Neural cell (in vitro differentiated cells): ENCODE results near the gene SRD5A2. TPM values are rescaled to one million over a fixed set of nuclear protein-coding genes. Genes with fewer than 3 reads are reported as not detected.

ENCODE experiments used
- H2AFZ ChIP-seq: fragments of 200-600, 300-800 bp; sonication (generic), shearing (Covaris generic); 2 replicates; pipeline ENCODE4 v1.6.0; 2014; ENCODE audit warnings: low read depth, mild to moderate bottlenecking, antibody characterized with exemption, low read length, moderate library complexity
- H3F3A ChIP-seq: fragments of 200-600 bp; shearing (Covaris generic); 2 replicates; pipeline ENCODE4 v1.6.1; 2016; ENCODE audit warnings: mild to moderate bottlenecking, moderate library complexity, mixed read lengths, antibody characterized with exemption, low read length; ENCODE audit not compliant: insufficient read depth, poor library complexity, severe bottlenecking
- H3K27ac ChIP-seq: fragments of 200-600, 300-800 bp; sonication (generic), shearing (Covaris generic); 2 replicates; pipeline ENCODE4 v1.5.1; 2014; ENCODE audit warnings: mild to moderate bottlenecking, low read length, moderate library complexity
- H3K27me3 ChIP-seq: fragments of 300-800, 200-600 bp; sonication (generic), shearing (Covaris generic); 2 replicates; pipeline ENCODE4 v1.6.0; 2014; ENCODE audit warnings: mild to moderate bottlenecking, low read depth, low read length, moderate library complexity; ENCODE audit not compliant: insufficient read depth
- H3K36me3 ChIP-seq: fragments of 300-800, 200-600 bp; sonication (generic), shearing (Covaris generic); 2 replicates; pipeline ENCODE4 v1.5.1; 2014; ENCODE audit warnings: mild to moderate bottlenecking, antibody characterized with exemption, low read length, moderate library complexity; ENCODE audit not compliant: insufficient read depth
- H3K4me2 ChIP-seq: fragments of 300-800, 200-600 bp; sonication (generic), shearing (Covaris generic); 2 replicates; pipeline ENCODE4 v1.6.0; 2014; ENCODE audit warnings: mild to moderate bottlenecking, low read length
- H3K4me3 ChIP-seq: fragments of 300-800, 200-600 bp; sonication (generic), shearing (Covaris generic); 2 replicates; pipeline ENCODE4 v1.5.1; 2014; ENCODE audit warnings: mild to moderate bottlenecking, low read length, moderate library complexity
- H3K79me2 ChIP-seq: fragments of 200-600 bp; shearing (Covaris generic); replicated peaks from 2 replicates; pipeline ENCODE4 v1.6.0; 2014; ENCODE audit warnings: mild to moderate bottlenecking, low read length, moderate library complexity; ENCODE audit not compliant: insufficient read depth
- H3K9ac ChIP-seq: fragments of 300-800, 200-600 bp; sonication (generic), shearing (Covaris generic); 2 replicates; pipeline ENCODE4 v1.6.1; 2016; ENCODE audit warnings: mild to moderate bottlenecking, low read length, mixed read lengths
- H3K9me2 ChIP-seq: fragments of 200-600 bp; shearing (Covaris generic); 2 replicates; pipeline ENCODE4 v1.6.1; 2016; ENCODE audit warnings: mild to moderate bottlenecking, low read length, mixed read lengths; ENCODE audit not compliant: insufficient read depth
- H3K9me3 ChIP-seq: fragments of 200-600, 300-800 bp; sonication (generic), shearing (Covaris generic); 2 replicates; pipeline ENCODE4 v1.6.1; 2016; ENCODE audit warnings: mild to moderate bottlenecking, mixed run types, low read length, moderate library complexity, mixed read lengths
- H4K20me1 ChIP-seq: fragments of 200-600 bp; shearing (Covaris generic); 2 replicates; pipeline ENCODE4 v1.6.1; 2016; ENCODE audit warnings: mild to moderate bottlenecking, mixed run types; ENCODE audit not compliant: insufficient read depth
- EP300 ChIP-seq: fragments of 450-650 bp; conservative IDR thresholded peaks from 2 replicates; pipeline ENCODE4 v1.6.1; 2014; ENCODE audit warnings: antibody characterized with exemption, mild to moderate bottlenecking, moderate library complexity; ENCODE audit not compliant: poor library complexity, severe bottlenecking
- EZH2 ChIP-seq: fragments of 200-600, 300-800 bp; shearing (Covaris generic), sonication (generic); IDR thresholded peaks from 2 replicates; pipeline ENCODE4 v1.6.1; 2014; ENCODE audit warnings: antibody characterized with exemption, low read length, borderline replicate concordance, mild to moderate bottlenecking; ENCODE audit not compliant: insufficient read depth, poor library complexity, severe bottlenecking
- MXI1 ChIP-seq: fragments of 450-650 bp; conservative IDR thresholded peaks from 2 replicates; pipeline ENCODE4 v1.6.1; 2014; ENCODE audit warnings: antibody characterized with exemption, mild to moderate bottlenecking; ENCODE audit not compliant: poor library complexity, severe bottlenecking
- POLR2AphosphoS5 ChIP-seq: IDR thresholded peaks from 2 replicates; pipeline ENCODE4 v1.6.1; 2012
- RAD21 ChIP-seq: fragments of 450-650 bp; conservative IDR thresholded peaks from 2 replicates; pipeline ENCODE4 v1.6.1; 2014; ENCODE audit warnings: antibody characterized with exemption, mild to moderate bottlenecking, moderate library complexity
- SMC3 ChIP-seq: fragments of 450-650 bp; conservative IDR thresholded peaks from 2 replicates; pipeline ENCODE4 v1.6.1; 2014; ENCODE audit warnings: antibody characterized with exemption, mild to moderate bottlenecking, moderate library complexity; ENCODE audit not compliant: poor library complexity
- TAF1 ChIP-seq: IDR thresholded peaks from 2 replicates; pipeline ENCODE4 v1.6.1; 2012; ENCODE audit warnings: low read depth
- polyA plus RNA-seq: library from polyadenylated mRNA; depleted of rRNA; stranded (reverse); fragments of >200 nt; gene quantifications from 2 replicates; pipeline ENCODE4 v1.2.3, GENCODE V29; 2014
- TF ChIP-seq, protein P1 (sequence below): fragments of 450-650 bp; IDR thresholded peaks from 2 replicates; pipeline ENCODE4 v1.5.1; 2014; ENCODE audit warnings: antibody characterized with exemption, mild to moderate bottlenecking, moderate library complexity; ENCODE audit not compliant: poor library complexity, severe bottlenecking
- TF ChIP-seq, protein P2 (sequence below): IDR thresholded peaks from 2 replicates; pipeline ENCODE4 v1.6.1; 2012; ENCODE audit warnings: borderline replicate concordance

SRD5A2 gene
- polyA plus RNA-seq, 1 donor from 2014 or later, result 0.11 TPM

DNA sequence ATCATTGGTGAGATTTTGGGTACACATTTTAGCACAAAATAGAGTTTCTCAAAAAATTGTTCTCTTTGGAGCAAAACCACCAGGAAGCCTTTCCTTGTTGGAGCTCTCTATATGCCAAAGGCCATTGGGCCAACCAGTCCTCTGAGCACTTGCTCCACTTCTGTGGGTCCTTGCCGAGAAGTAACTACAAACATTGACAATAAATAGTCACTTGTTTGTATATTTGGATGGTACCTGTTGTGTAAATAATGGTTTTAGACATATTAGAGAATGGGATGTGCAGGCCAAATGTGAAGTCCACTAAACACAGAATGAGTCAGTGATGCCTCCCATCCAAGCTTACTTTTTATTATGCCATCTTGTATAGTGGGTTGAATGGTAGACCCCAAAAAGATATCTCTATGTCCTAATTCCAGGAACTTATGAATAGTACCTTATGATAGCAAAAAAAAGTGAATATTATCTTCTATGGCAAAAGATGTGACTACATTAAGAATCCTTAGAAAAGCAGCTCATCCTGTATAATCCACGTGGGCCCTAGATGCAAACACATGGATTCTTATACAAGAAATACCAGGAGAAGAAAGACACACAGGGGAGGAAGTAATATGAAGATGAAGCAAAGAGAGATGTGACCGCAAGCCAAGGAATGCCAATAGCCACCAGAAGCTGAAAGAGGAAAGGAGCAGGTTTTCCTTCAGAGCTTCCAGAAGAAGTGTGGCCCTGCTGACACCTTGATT, 24.6 kb downstream of the SRD5A2 start:
- no peaks in the 10 kb centered on the region for H3F3A ChIP-seq
- H3K9me2 ChIP-seq, result no peaks in the 10 kb centered on the region
- no peak overlapping the region for H3K9ac ChIP-seq
- peaks cover 4% of the 10 kb centered on the region for H3K9me3 ChIP-seq
- no peaks in the 10 kb centered on the region for H4K20me1 ChIP-seq
- no peak overlapping the region for H3K4me3 ChIP-seq
- no peaks in the 10 kb centered on the region for H3K36me3 ChIP-seq
- no peak overlapping the region for H3K4me2 ChIP-seq
- TF ChIP-seq, protein P1, sequence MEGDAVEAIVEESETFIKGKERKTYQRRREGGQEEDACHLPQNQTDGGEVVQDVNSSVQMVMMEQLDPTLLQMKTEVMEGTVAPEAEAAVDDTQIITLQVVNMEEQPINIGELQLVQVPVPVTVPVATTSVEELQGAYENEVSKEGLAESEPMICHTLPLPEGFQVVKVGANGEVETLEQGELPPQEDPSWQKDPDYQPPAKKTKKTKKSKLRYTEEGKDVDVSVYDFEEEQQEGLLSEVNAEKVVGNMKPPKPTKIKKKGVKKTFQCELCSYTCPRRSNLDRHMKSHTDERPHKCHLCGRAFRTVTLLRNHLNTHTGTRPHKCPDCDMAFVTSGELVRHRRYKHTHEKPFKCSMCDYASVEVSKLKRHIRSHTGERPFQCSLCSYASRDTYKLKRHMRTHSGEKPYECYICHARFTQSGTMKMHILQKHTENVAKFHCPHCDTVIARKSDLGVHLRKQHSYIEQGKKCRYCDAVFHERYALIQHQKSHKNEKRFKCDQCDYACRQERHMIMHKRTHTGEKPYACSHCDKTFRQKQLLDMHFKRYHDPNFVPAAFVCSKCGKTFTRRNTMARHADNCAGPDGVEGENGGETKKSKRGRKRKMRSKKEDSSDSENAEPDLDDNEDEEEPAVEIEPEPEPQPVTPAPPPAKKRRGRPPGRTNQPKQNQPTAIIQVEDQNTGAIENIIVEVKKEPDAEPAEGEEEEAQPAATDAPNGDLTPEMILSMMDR, result no peak
- no peak for TF ChIP-seq SMC3
- TF ChIP-seq, protein P2, sequence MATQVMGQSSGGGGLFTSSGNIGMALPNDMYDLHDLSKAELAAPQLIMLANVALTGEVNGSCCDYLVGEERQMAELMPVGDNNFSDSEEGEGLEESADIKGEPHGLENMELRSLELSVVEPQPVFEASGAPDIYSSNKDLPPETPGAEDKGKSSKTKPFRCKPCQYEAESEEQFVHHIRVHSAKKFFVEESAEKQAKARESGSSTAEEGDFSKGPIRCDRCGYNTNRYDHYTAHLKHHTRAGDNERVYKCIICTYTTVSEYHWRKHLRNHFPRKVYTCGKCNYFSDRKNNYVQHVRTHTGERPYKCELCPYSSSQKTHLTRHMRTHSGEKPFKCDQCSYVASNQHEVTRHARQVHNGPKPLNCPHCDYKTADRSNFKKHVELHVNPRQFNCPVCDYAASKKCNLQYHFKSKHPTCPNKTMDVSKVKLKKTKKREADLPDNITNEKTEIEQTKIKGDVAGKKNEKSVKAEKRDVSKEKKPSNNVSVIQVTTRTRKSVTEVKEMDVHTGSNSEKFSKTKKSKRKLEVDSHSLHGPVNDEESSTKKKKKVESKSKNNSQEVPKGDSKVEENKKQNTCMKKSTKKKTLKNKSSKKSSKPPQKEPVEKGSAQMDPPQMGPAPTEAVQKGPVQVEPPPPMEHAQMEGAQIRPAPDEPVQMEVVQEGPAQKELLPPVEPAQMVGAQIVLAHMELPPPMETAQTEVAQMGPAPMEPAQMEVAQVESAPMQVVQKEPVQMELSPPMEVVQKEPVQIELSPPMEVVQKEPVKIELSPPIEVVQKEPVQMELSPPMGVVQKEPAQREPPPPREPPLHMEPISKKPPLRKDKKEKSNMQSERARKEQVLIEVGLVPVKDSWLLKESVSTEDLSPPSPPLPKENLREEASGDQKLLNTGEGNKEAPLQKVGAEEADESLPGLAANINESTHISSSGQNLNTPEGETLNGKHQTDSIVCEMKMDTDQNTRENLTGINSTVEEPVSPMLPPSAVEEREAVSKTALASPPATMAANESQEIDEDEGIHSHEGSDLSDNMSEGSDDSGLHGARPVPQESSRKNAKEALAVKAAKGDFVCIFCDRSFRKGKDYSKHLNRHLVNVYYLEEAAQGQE, result no peak
- TF ChIP-seq TAF1, result no peak
- no peak for TF ChIP-seq POLR2AphosphoS5
- no peak for TF ChIP-seq RAD21
- no peak for TF ChIP-seq MXI1
- TF ChIP-seq EP300, result no peak
- TF ChIP-seq EZH2, result no peak
- H3K79me2 ChIP-seq, result no peaks in the 10 kb centered on the region
- H3K27ac ChIP-seq, result no peak overlapping the region
- H2AFZ ChIP-seq, result no peak overlapping the region
- H3K27me3 ChIP-seq, result no peaks in the 10 kb centered on the region

DNA sequence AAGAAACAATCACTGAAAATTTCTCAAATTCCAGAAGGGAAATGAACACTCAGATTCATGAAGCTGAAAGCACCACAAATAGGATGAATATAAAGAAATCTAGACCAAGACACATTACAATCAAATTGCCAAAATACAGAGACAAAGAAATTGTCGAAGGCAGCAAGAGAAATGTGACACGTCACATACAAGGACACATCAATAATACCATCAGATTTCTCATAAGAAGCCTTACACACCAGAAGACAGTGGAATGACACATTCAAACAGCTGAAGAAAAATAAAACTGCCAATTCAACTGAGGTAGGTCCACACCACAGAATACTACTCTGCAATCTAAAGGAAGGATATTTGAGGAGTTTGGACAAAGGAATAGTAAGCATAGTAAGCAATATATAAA, 27.4 kb downstream of the SRD5A2 start:
- H3F3A ChIP-seq, result no peaks in the 10 kb centered on the region

More for the DNA sequence above, 27.4 kb downstream of the SRD5A2 start:
- H3K4me3 ChIP-seq, result no peak overlapping the region
- peaks cover 4% of the 10 kb centered on the region for H3K9me3 ChIP-seq
- no peaks in the 10 kb centered on the region for H4K20me1 ChIP-seq
- TF ChIP-seq SMC3 (no peak), TAF1 (no peak), RAD21 (no peak), EP300 (no peak), POLR2AphosphoS5 (no peak), MXI1 (no peak), EZH2 (no peak)
- TF ChIP-seq, protein P2, result no peak
- TF ChIP-seq, protein P1, result no peak
- H3K9me2 ChIP-seq, result no peaks in the 10 kb centered on the region
- no peaks in the 10 kb centered on the region for H3K79me2 ChIP-seq
- H3K27ac ChIP-seq, result no peak overlapping the region
- H3K9ac ChIP-seq, result no peak overlapping the region
- H2AFZ ChIP-seq, result no peak overlapping the region
- no peaks in the 10 kb centered on the region for H3K27me3 ChIP-seq
- H3K36me3 ChIP-seq, result no peaks in the 10 kb centered on the region
- no peak overlapping the region for H3K4me2 ChIP-seq
